ENCODE measurements around the gene FGD5.

- no peak for TF ChIP-seq CTCF (conservative IDR thresholded peaks at IDR 0.05 in 1 of 2, IDR thresholded peaks at IDR 0.05 in 1 of 2; ENCODE audit: low read depth in 1 of 2, low read length in 2 of 2)
- no peak for TF ChIP-seq EZH2 (IDR thresholded peaks at IDR 0.05; ENCODE audit: low read length, missing control alignments)
Measured at GRCh38 chr3:14794435-14794834, 24.3 kb upstream of the FGD5 start.
